K562 treated with DMSO at 1 percent for 24 hours (cell line): Measurements from ENCODE around the gene PLCXD3. TPM values are rescaled to one million over a fixed set of nuclear protein-coding genes. Genes with fewer than 3 reads are reported as not detected.

Experiments
- total RNA-seq: library from RNA; unstranded; fragments of 300-600 nt; gene quantifications from 2 replicates; pipeline ENCODE4 v1.2.3, GENCODE V29; 2022; ENCODE audit warnings: low read depth; ENCODE audit not compliant: insufficient read depth

The PLCXD3 gene
- total RNA-seq = not detected in 2 replicates

GRCh38 chr5:41510176-41510831 is at the start of gene PLCXD3:
Gene PLCXD3, minus strand, starts transcription at chr5:41510601. Its CDS starts 75 bp downstream, at chr5:41510526.

